ENCODE results near the gene PPP1R15B. TPM values are rescaled to one million over a fixed set of nuclear protein-coding genes. Genes with fewer than 3 reads are reported as not detected.
A peak's percentile ranks its signal among the peaks of the same experiment; 100 is the strongest.
"Not testable (repeated sequence)": the region's sequence is repeated elsewhere in the genome, so short reads cannot be mapped to it uniquely, and the experiment has no call there.

PPP1R15B gene
- total RNA-seq, 1 donor from 2014 or later: 34.6 TPM

GRCh38 chr1:204443871-204444581, 32.4 kb upstream of the PPP1R15B start:
- no peak for DNase-seq (ENCODE audit: low read depth, low spot score)

- no peak for DNase-seq (ENCODE audit: low read depth, low spot score)
Observed at GRCh38 chr1:204443260-204443619, 31.6 kb upstream of the PPP1R15B start.

- no peak for DNase-seq (ENCODE audit: low read depth, low spot score)
Observed at GRCh38 chr1:204442376-204443259, 31.0 kb upstream of the PPP1R15B start.

- no peak for DNase-seq (ENCODE audit: low read depth, low spot score)
Observed at GRCh38 chr1:204441558-204441957, 29.9 kb upstream of the PPP1R15B start.

- no peak for DNase-seq (ENCODE audit: low read depth, low spot score)
Observed at GRCh38 chr1:204439621-204440375, 28.2 kb upstream of the PPP1R15B start.

GRCh38 chr1:204438628-204439027, 27.0 kb upstream of the PPP1R15B start:
- no peak for DNase-seq (ENCODE audit: low read depth, low spot score)

GRCh38 chr1:204437796-204438570, 26.4 kb upstream of the PPP1R15B start:
- no peak for DNase-seq (ENCODE audit: low read depth, low spot score)

- DNase-seq (ENCODE audit: low read depth, low spot score): no peak
Observed at GRCh38 chr1:204435872-204436271, 24.3 kb upstream of the PPP1R15B start.

- no peak for DNase-seq (ENCODE audit: low read depth, low spot score)
Observed at GRCh38 chr1:204435381-204435831, 23.8 kb upstream of the PPP1R15B start.

GRCh38 chr1:204434116-204434755, 22.6 kb upstream of the PPP1R15B start:
- no peak for DNase-seq (ENCODE audit: low read depth, low spot score)

- no peak for DNase-seq (ENCODE audit: low read depth, low spot score)
Observed at GRCh38 chr1:204432708-204433107, 21.1 kb upstream of the PPP1R15B start.

- DNase-seq (ENCODE audit: low read depth, low spot score): peak; percentile 59
Observed at GRCh38 chr1:204431310-204432184, 19.9 kb upstream of the PPP1R15B start.

GRCh38 chr1:204429746-204430145, 18.1 kb upstream of the PPP1R15B start:
- DNase-seq (ENCODE audit: low read depth, low spot score): no peak

GRCh38 chr1:204426971-204427701, 15.5 kb upstream of the PPP1R15B start:
- DNase-seq (ENCODE audit: low read depth, low spot score): no peak

- no peak for DNase-seq (ENCODE audit: low read depth, low spot score)
Observed at GRCh38 chr1:204426474-204426873, 14.9 kb upstream of the PPP1R15B start.

GRCh38 chr1:204426035-204426436, 14.4 kb upstream of the PPP1R15B start:
- no peak for DNase-seq (ENCODE audit: low read depth, low spot score)

GRCh38 chr1:204424621-204425020, 13.0 kb upstream of the PPP1R15B start:
- DNase-seq (ENCODE audit: low read depth, low spot score): no peak

GRCh38 chr1:204422061-204422705, 10.6 kb upstream of the PPP1R15B start:
- DNase-seq (ENCODE audit: low read depth, low spot score): not testable (repeated sequence)

Data from pulmonary artery endothelial cell (primary cell).